ENCODE results near the gene MACROH2A1.

The MACROH2A1 gene

DNA sequence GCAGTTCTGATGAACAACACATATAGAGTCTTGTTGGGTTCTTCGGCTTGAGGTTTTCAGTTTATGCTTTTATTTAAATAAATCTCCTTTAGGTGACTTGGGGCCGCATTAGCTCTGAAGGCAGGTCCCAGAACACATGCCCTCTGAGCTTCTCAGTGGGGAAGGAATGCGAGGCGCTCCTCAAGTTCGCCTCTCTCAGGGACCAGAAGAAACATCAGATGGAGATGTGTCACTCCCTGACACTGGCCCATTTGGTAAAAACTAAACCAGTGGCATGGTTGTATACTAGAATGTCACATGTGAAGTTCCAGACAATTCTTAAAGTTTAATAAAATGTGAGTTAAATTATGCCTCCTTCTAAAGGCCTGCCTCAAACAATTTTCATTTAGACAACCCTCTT, 1.9 kb downstream of the MACROH2A1 start:
- no peak overlapping the region for H3K4me3 ChIP-seq (ENCODE audit: low read depth, low read length)
- TF ChIP-seq, protein P1, sequence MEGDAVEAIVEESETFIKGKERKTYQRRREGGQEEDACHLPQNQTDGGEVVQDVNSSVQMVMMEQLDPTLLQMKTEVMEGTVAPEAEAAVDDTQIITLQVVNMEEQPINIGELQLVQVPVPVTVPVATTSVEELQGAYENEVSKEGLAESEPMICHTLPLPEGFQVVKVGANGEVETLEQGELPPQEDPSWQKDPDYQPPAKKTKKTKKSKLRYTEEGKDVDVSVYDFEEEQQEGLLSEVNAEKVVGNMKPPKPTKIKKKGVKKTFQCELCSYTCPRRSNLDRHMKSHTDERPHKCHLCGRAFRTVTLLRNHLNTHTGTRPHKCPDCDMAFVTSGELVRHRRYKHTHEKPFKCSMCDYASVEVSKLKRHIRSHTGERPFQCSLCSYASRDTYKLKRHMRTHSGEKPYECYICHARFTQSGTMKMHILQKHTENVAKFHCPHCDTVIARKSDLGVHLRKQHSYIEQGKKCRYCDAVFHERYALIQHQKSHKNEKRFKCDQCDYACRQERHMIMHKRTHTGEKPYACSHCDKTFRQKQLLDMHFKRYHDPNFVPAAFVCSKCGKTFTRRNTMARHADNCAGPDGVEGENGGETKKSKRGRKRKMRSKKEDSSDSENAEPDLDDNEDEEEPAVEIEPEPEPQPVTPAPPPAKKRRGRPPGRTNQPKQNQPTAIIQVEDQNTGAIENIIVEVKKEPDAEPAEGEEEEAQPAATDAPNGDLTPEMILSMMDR (IDR thresholded peaks at IDR 0.05; ENCODE audit: insufficient read depth, low read depth, low read length, missing control alignments), result no peak

DNA sequence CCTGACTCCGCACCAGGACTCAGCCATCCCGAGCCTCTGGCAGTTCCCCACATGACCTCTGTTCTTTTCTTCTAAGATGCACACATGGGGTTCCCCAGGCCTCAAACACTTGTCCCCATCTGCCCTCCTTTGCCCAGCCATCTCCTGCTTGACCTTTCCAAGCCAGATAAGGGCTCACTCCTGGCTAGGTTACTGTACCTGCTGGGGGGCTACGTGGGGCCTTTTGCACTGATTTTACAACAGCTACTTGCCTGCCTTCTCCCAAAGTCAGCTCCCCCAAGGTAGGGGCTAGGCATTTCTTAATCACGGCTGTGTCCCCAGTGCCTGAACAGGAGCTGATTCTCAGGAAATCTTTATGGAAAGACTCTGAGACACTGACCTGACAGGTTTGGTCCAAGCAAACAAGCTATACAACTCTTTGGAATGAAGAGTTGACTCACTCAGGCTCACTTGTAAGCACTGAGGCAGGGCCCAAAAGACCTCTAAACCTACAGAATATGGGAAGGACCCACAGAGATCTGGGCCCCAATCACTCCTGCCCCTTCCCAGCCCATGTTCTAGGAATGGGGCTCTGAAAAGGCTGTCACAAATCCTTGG, 2.5 kb downstream of the MACROH2A1 start:
- no peak overlapping the region for H3K4me3 ChIP-seq (ENCODE audit: low read depth, low read length)
- no peak for DNase-seq (ENCODE audit: low read depth)
- TF ChIP-seq, protein P1 (IDR thresholded peaks at IDR 0.05; ENCODE audit: insufficient read depth, low read depth, low read length, missing control alignments), result no peak

More for the DNA sequence above, 1.9 kb downstream of the MACROH2A1 start:
- DNase-seq (ENCODE audit: low read depth), result no peak

DNA sequence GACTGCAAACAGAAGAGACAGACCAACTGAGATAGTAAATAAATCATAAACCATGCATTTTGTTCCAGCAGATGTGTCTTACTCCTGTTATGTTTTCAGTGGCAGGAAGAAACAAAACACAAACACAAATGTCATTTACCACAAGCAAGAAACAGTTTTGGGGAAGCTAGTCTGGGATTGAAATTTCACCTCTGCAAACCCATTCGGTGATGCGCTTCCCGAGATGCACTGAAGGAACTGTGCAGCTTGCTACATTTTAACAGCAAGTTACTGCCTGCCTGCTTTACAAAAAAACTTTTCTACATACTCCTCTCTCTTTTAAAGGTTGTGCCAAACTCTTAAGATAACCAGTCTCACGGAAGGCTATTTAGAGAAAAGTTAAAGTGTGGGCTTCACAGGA, 3.2 kb downstream of the MACROH2A1 start:
- H3K4me3 ChIP-seq (ENCODE audit: low read depth, low read length), result no peak overlapping the region
- TF ChIP-seq, protein P1 (IDR thresholded peaks at IDR 0.05; ENCODE audit: insufficient read depth, low read depth, low read length, missing control alignments), result no peak
- DNase-seq (ENCODE audit: low read depth), result no peak

DNA sequence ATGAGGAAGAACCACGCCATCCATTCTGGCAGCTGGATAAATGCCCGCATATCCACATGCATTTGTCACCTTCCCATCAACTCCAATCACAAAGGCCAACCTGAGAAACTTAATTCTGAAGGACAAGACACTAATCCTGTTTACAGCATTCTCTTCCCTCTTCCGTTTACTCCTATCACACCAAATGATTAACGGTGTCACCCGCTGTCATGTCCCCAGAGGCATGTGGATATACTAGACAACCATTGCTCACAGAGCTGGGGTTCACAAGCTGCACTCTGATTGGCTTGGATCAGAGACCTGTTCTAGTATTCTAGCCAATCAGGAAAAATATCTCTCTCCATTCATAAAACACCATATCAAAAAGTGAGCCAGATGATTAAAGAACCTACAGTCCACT, 3.6 kb downstream of the MACROH2A1 start:
- no peak for DNase-seq (ENCODE audit: low read depth)
- TF ChIP-seq, protein P1 (IDR thresholded peaks at IDR 0.05; ENCODE audit: insufficient read depth, low read depth, low read length, missing control alignments), result no peak

DNA sequence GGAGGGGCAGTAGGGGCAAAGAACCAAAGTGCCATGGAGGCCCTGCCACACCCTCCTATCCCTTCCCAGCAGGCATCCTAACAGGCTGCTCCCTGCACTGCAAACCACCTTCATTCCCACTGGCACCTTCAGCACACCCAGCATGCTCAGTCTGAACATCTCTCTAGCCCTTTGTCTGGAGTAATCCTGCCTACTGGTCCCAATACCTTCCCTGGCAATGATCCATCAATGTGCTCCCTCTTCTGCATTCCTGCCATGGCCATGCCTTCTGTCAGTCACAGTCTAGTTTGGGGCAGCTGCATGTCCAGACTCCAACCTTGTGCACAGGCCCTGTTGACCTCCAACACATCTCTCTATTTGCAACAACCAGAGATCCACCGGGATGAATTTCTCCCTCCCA, 4.9 kb downstream of the MACROH2A1 start:
- no peak overlapping the region for H3K4me3 ChIP-seq (ENCODE audit: low read depth, low read length)
- TF ChIP-seq, protein P1 (IDR thresholded peaks at IDR 0.05; ENCODE audit: insufficient read depth, low read depth, low read length, missing control alignments), result no peak
- DNase-seq (ENCODE audit: low read depth), result no peak

More for the DNA sequence above, 3.6 kb downstream of the MACROH2A1 start:
- H3K4me3 ChIP-seq (ENCODE audit: low read depth, low read length), result no peak overlapping the region

DNA sequence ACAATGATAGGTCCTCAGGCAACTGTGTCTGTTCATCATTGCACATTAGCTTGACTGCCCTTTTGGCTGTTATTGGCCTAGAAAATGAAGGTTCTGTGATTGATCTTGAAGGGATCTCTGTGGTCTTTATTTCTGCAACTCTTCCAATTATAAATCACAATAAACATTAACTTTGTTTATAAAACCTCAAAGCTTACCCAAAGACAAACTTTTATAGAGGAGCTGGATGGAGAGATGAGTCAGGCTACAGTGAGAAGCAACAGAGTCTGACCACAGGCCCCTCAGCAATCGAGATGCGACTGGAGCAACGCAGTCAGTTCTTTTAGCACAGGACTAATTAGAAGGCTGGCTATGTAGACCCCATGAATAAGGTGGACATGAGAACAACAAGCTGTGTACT, 5.3 kb downstream of the MACROH2A1 start:
- no peak overlapping the region for H3K4me3 ChIP-seq (ENCODE audit: low read depth, low read length)

More for the DNA sequence above, 5.3 kb downstream of the MACROH2A1 start:
- TF ChIP-seq, protein P1 (IDR thresholded peaks at IDR 0.05; ENCODE audit: insufficient read depth, low read depth, low read length, missing control alignments), result no peak
- no peak for DNase-seq (ENCODE audit: low read depth)

All from GM12865 (cell line).